OCI-LY7 (cell line): ENCODE data around the gene PCYT2. TPM values are rescaled to one million over a fixed set of nuclear protein-coding genes. Genes with fewer than 3 reads are reported as not detected.

Experiments used
- BruUV-seq: library from RNA; stranded (reverse); fragments of 400-500 nt; replicated peaks from 2 replicates; lab custom pipeline; 2021; lab: Mats Ljungman, UMichigan
- CTCF ChIA-PET: fragments of 300-600 bp; sonication (Branson Sonifier 250); formaldehyde crosslinking; loops from one replicate; lab custom pipeline; 2022; ENCODE audit warnings: antibody characterized with exemption; ENCODE audit not compliant: unreplicated experiment; lab: Charles Lee
- POLR2A ChIA-PET: fragments of 300-600 bp; sonication (Branson Sonifier 250); formaldehyde crosslinking; loops from one replicate; lab custom pipeline; 2022; ENCODE audit warnings: antibody characterized with exemption; lab: Charles Lee
- DNase-seq: peaks from one replicate; pipeline ENCODE4 v3.0.0-alpha.2; 2015; ENCODE audit warnings: low spot score
- H2AFZ ChIP-seq: fragments of 200-600 bp; sonication (generic), shearing (Covaris generic); 2 replicates; pipeline ENCODE4 v1.6.1; 2014; ENCODE audit warnings: mild to moderate bottlenecking, antibody characterized with exemption, low read length, moderate library complexity
- H3K27ac ChIP-seq: fragments of 200-600 bp; sonication (generic); 2 replicates; pipeline ENCODE4 v1.5.1; 2014; ENCODE audit warnings: mixed run types, low read depth, mild to moderate bottlenecking, moderate library complexity, low read length, inconsistent platforms; ENCODE audit not compliant: poor library complexity, severe bottlenecking
- H3K36me3 ChIP-seq: fragments of 200-600 bp; sonication (generic); 2 replicates; pipeline ENCODE4 v1.6.1; 2014; ENCODE audit warnings: mild to moderate bottlenecking, antibody characterized with exemption, low read length, moderate library complexity, mixed read lengths; ENCODE audit not compliant: insufficient read depth
- H3K4me1 ChIP-seq: fragments of 200-600 bp; sonication (generic); 2 replicates; pipeline ENCODE4 v1.5.1; 2014; ENCODE audit warnings: mild to moderate bottlenecking, low read length; ENCODE audit not compliant: insufficient read depth, poor library complexity, severe bottlenecking
- H3K4me2 ChIP-seq: fragments of 200-600 bp; sonication (generic); 2 replicates; pipeline ENCODE4 v1.6.1; 2014; ENCODE audit warnings: mild to moderate bottlenecking, low read length
- H3K4me3 ChIP-seq: fragments of 200-600 bp; sonication (generic); 2 replicates; pipeline ENCODE4 v1.5.1; 2014; ENCODE audit warnings: mild to moderate bottlenecking, low read depth, low read length; ENCODE audit not compliant: poor library complexity, severe bottlenecking
- H3K79me2 ChIP-seq: fragments of 200-600 bp; sonication (generic); 2 replicates; pipeline ENCODE4 v1.6.1; 2016; ENCODE audit warnings: low read depth, mild to moderate bottlenecking, low read length, moderate library complexity, mixed read lengths; ENCODE audit not compliant: insufficient read depth
- H3K9me2 ChIP-seq: fragments of 200-600 bp; sonication (generic); 2 replicates; pipeline ENCODE4 v1.6.1; 2016; ENCODE audit warnings: mild to moderate bottlenecking, low read length, mixed read lengths; ENCODE audit not compliant: insufficient read depth
- H3K9me3 ChIP-seq: fragments of 200-600 bp; sonication (generic); 2 replicates; pipeline ENCODE4 v1.6.1; 2014; ENCODE audit warnings: mild to moderate bottlenecking, mixed run types, low read length, mixed read lengths
- H4K20me1 ChIP-seq: fragments of 200-600 bp; sonication (generic); 2 replicates; pipeline ENCODE4 v1.6.1; 2014; ENCODE audit warnings: mild to moderate bottlenecking, antibody characterized with exemption, low read length, moderate library complexity, mixed read lengths; ENCODE audit not compliant: insufficient read depth
- EZH2phosphoT487 ChIP-seq: fragments of 200-600 bp; sonication (generic); IDR thresholded peaks from 2 replicates; pipeline ENCODE4 v1.6.1; 2018; ENCODE audit warnings: low read depth, borderline replicate concordance, mild to moderate bottlenecking, mixed run types, antibody characterized with exemption, low read length, moderate library complexity, mixed read lengths
- intact Hi-C: fragments of 100-400 bp; cut with micrococcal nuclease; formaldehyde crosslinking; loops from one replicate; pipeline ENCODE4 v1.10.0; 2022; ENCODE audit not compliant: unreplicated experiment
- total RNA-seq, 2 experiments: library from RNA; depleted of rRNA in 1 of 2; stranded (reverse); fragments of >200 nt in 1 of 2; shearing (Covaris generic) in 1 of 2; gene quantifications; 2 replicates each; pipeline ENCODE4 v1.2.3, GENCODE V29; 2014 to 2022
- TF ChIP-seq, protein P1 (sequence below): fragments of 200-600 bp; sonication (generic); conservative IDR thresholded peaks from 2 replicates; pipeline ENCODE4 v1.5.1; 2014; ENCODE audit warnings: mild to moderate bottlenecking, antibody characterized with exemption, low read length, moderate library complexity, mixed read lengths

PCYT2 gene
- total RNA-seq, 2 experiments from 2014 or later, result 70.1 to 104 TPM

DNA sequence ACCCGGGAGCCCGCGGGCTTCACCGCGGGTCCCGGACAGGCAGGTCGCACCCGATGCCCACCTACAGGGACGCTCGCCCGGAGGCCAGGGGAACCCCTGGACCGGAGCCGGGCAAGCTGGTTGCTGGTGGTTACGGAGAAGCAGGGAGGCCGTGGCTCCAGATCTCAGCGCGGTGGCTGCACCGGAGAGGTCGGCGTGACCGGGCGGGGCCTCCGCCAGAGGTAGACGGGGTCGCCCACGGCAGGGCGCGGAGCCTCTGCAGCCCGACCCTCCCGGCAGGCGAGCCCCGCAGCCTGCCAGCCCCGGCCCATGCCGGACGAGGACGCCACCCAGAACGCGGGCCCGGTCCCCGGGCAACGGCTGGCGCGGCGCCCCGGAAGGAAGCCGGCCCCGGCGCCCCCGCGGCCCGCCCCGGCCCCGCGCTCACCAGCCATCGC lies 341 bp downstream of the PCYT2 start:
- TF ChIP-seq, protein P1, sequence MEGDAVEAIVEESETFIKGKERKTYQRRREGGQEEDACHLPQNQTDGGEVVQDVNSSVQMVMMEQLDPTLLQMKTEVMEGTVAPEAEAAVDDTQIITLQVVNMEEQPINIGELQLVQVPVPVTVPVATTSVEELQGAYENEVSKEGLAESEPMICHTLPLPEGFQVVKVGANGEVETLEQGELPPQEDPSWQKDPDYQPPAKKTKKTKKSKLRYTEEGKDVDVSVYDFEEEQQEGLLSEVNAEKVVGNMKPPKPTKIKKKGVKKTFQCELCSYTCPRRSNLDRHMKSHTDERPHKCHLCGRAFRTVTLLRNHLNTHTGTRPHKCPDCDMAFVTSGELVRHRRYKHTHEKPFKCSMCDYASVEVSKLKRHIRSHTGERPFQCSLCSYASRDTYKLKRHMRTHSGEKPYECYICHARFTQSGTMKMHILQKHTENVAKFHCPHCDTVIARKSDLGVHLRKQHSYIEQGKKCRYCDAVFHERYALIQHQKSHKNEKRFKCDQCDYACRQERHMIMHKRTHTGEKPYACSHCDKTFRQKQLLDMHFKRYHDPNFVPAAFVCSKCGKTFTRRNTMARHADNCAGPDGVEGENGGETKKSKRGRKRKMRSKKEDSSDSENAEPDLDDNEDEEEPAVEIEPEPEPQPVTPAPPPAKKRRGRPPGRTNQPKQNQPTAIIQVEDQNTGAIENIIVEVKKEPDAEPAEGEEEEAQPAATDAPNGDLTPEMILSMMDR, result no peak
- TF ChIP-seq EZH2phosphoT487, result no peak
- ChIA-PET CTCF (no interaction called here), POLR2A (interaction anchor here (0.5 kb wide), 1 partner anchor 18 kb away, joined by 3 read pairs; no protein-coding TSS in a partner anchor)
- Histone ChIP-seq H4K20me1 (no peaks in the 10 kb centered on the region; the same call in 1 of the 2 replicates), H3K4me2 (peak overlapping the region; percentile 79), H3K9me3 (no peaks in the 10 kb centered on the region), H3K4me1 (peaks cover 15% of the 10 kb centered on the region), H3K9me2 (no peaks in the 10 kb centered on the region), H3K4me3 (peak overlapping the region; percentile 85), H2AFZ (peak overlapping the region; percentile 1; the same call in 1 of the 2 replicates), H3K27ac (peak overlapping the region; percentile 22), H3K79me2 (peaks cover 5% of the 10 kb centered on the region; the same call in 1 of the 2 replicates), H3K36me3 (peaks cover 71% of the 10 kb centered on the region)
- no TSS peak for BruUV-seq
- intact Hi-C loops, result loop anchor here (1.0 kb wide), 2 partner anchors 20 to 42 kb away; partner anchors contain the start of genes ALYREF and ANAPC11
- DNase-seq, result no peak

DNA sequence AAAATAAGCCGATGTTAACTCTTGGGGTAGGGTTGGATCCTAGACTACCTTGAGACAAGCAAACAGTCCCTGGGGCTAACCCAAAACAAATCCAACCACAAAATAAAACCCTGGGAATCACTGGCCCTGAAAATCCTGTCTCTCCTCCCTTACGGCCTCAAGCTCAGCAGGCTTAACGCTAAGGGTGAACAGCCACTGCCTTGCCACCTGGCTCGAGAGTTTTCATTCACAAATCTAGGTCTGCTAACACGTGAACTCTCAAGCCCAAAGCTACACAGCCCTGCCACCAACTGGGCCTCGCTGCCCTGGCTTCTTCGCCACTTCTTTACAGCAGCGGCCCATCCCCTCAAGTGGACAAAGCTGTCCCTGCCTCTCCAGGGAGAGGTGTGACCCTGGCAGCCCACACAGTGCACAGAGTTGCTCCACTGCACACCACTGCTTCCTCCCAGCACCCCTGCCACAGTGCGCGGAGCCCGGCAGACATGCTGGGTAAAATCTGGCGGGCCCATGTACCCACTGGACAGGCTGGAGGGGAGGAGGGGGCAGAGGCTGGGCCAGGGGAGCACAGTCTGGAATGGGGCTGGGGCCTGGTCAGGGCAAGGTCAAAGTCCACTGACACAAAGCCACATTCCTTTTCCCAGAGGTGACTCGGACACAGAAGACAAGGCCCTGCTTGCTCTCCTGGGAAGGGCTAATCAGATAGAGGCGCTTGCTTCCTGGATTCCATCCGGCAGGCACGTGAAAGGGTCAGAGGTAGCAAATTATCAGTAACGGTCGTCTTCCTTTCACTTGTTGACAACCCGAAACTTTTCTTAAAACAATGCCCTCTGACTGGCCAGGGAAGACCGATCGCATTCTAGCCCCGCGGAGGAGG lies 996 bp downstream of the PCYT2 start:
- Histone ChIP-seq H3K4me3 (peak overlapping the region; percentile 85), H3K9me3 (no peaks in the 10 kb centered on the region), H3K27ac (peak overlapping the region; percentile 22), H3K79me2 (peaks cover 5% of the 10 kb centered on the region; the same call in 1 of the 2 replicates), H2AFZ (peak overlapping the region; percentile 1; the same call in 1 of the 2 replicates), H3K4me2 (peak overlapping the region; percentile 79), H3K9me2 (no peaks in the 10 kb centered on the region), H4K20me1 (no peaks in the 10 kb centered on the region; the same call in 1 of the 2 replicates), H3K36me3 (peaks cover 68% of the 10 kb centered on the region), H3K4me1 (peaks cover 15% of the 10 kb centered on the region)
- peak; percentile 34 for DNase-seq
- intact Hi-C loops, result no loop called here
- no TSS peak for BruUV-seq
- ChIA-PET POLR2A (interaction anchor here (1.3 to 2.0 kb wide), 2 partner anchors 14 to 17 kb away, joined by 3 to 21 read pairs; no protein-coding TSS in a partner anchor), CTCF (no interaction called here)
- no peak for TF ChIP-seq EZH2phosphoT487
- TF ChIP-seq, protein P1, result no peak
